Activated CD8-positive, alpha-beta T cell treated with anti-CD3 and anti-CD28 coated beads for 36 hours (primary cell): ENCODE results near the gene ATG3. TPM values are rescaled to one million over a fixed set of nuclear protein-coding genes. Genes with fewer than 3 reads are reported as not detected.

Experiments used
- ATAC-seq: fragments of 200-7000 bp; cut with Tn5 transposase; one replicate; pipeline ENCODE4 v1.10.0; 2021; ENCODE audit warnings: mild to moderate bottlenecking, moderate library complexity
- CTCF ChIA-PET: fragments of 350-600 bp; sonication (Branson Sonifier 250); formaldehyde crosslinking; loops from one replicate; lab custom pipeline; 2021; ENCODE audit warnings: antibody characterized with exemption; lab: Charles Lee
- POLR2A ChIA-PET: fragments of 350-600 bp; sonication (Branson Sonifier 250); formaldehyde crosslinking; loops from one replicate; lab custom pipeline; 2021; ENCODE audit warnings: antibody characterized with exemption; lab: Charles Lee
- DNase-seq: peaks from one replicate; pipeline ENCODE4 v3.0.0-alpha.2; 2020
- H3K27ac Mint-ChIP-seq: one replicate; pipeline ENCODE4 v1.8.0; 2021; ENCODE audit warnings: mild to moderate bottlenecking, mixed read lengths
- H3K27me3 Mint-ChIP-seq: one replicate; pipeline ENCODE4 v1.8.0; 2021; ENCODE audit warnings: mixed read lengths
- H3K36me3 Mint-ChIP-seq: one replicate; pipeline ENCODE4 v1.8.0; 2021; ENCODE audit warnings: low read depth, mixed read lengths
- H3K4me1 Mint-ChIP-seq: one replicate; pipeline ENCODE4 v1.8.0; 2021; ENCODE audit warnings: low read depth, mixed read lengths
- H3K4me3 Mint-ChIP-seq: one replicate; pipeline ENCODE4 v1.8.0; 2021; ENCODE audit warnings: mild to moderate bottlenecking, moderate library complexity, mixed read lengths
- H3K9me3 Mint-ChIP-seq: one replicate; pipeline ENCODE4 v1.8.0; 2021; ENCODE audit warnings: mixed read lengths
- intact Hi-C: fragments of 100-400 bp; cut with micrococcal nuclease; formaldehyde crosslinking; loops from one replicate; pipeline ENCODE4 v1.10.0; 2022
- total RNA-seq, 2 experiments: library from RNA; stranded (reverse); gene quantifications; one replicate each; pipeline ENCODE4 v1.2.3, GENCODE V29; 2021
- TF ChIP-seq, protein P1 (sequence below): fragments of 200-600 bp; IDR thresholded peaks from one replicate; pipeline ENCODE4 v1.8.0; 2022; ENCODE audit warnings: antibody characterized with exemption, mild to moderate bottlenecking

The ATG3 gene
- 10 to 100 TPM; 56.5 to 58.4 TPM for total RNA-seq

DNA sequence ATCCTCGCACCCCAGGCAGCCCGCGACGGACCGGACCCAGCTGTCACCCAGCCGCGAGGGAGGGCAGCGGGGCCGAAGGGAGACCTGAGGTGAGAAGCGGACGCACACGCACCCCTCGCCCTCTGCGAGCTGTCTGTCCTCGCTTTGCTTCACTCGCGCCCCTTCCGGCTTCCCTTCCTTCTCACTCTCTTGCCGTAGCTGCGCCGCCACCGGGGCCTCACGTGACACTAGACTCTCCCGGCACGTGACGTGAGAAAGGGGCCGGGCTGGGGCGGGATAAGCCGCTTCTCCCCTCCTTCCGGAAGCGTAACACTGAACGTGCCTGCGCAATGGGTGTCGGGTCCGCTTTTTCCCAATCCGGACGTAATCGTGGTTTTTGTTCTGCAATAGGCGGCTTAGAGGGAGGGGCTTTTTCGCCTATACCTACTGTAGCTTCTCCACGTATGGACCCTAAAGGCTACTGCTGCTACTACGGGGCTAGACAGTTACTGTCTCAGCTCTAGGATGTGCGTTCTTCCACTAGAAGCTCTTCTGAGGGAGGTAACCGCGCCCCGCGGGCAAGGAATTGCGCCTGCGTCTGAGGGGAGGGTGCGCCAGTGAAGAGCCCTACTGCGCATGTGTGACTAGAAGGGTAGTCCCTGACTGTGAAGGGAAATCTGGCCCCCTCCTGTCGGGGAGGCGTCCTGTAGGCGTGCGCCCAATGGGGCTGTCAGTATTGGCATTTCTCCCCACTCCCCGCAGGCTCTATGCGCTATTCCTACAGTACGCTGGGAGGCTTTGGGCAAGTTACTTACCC is at the start of gene ATG3, which contains the start of gene SLC35A5:
Gene ATG3, minus strand, starts transcription at position 229 of the 796 bp plus-strand sequence. CDS start 434 bp downstream, outside the sequence.
Gene SLC35A5, plus strand, starts transcription at position 312 of the 796 bp plus-strand sequence. CDS start 1,359 bp downstream, outside the sequence.
- TF ChIP-seq, protein P1, sequence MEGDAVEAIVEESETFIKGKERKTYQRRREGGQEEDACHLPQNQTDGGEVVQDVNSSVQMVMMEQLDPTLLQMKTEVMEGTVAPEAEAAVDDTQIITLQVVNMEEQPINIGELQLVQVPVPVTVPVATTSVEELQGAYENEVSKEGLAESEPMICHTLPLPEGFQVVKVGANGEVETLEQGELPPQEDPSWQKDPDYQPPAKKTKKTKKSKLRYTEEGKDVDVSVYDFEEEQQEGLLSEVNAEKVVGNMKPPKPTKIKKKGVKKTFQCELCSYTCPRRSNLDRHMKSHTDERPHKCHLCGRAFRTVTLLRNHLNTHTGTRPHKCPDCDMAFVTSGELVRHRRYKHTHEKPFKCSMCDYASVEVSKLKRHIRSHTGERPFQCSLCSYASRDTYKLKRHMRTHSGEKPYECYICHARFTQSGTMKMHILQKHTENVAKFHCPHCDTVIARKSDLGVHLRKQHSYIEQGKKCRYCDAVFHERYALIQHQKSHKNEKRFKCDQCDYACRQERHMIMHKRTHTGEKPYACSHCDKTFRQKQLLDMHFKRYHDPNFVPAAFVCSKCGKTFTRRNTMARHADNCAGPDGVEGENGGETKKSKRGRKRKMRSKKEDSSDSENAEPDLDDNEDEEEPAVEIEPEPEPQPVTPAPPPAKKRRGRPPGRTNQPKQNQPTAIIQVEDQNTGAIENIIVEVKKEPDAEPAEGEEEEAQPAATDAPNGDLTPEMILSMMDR: no peak
- POLR2A ChIA-PET: interaction anchor here (0.6 to 1.9 kb wide), 7 partner anchors 17 to 447 kb away, joined by 3 to 7 read pairs (median 3); partner anchors contain the start of genes CD200 and GTPBP8
- peak within 1 kb of the TSS; percentile 97 for H3K27ac Mint-ChIP-seq
- H3K27me3 Mint-ChIP-seq: no peaks in the 10 kb centered on the region
- ATAC-seq (peak; percentile 85), DNase-seq (peak; percentile 99)
- intact Hi-C loops: loop anchor here (10.0 kb wide), 1 partner anchor 413 kb away; the partner anchor contains the start of gene CD200R1
- H3K36me3 Mint-ChIP-seq: peaks cover 19% of the 10 kb centered on the region
- peak within 1 kb of the TSS; percentile 89 for H3K4me3 Mint-ChIP-seq
- CTCF ChIA-PET: interaction anchor here (1.3 kb wide), 2 partner anchors 20 to 171 kb away, joined by 3 to 6 read pairs; no protein-coding TSS in a partner anchor
- H3K9me3 Mint-ChIP-seq: no peaks in the 10 kb centered on the region
- peaks cover 45% of the 10 kb centered on the region for H3K4me1 Mint-ChIP-seq

DNA sequence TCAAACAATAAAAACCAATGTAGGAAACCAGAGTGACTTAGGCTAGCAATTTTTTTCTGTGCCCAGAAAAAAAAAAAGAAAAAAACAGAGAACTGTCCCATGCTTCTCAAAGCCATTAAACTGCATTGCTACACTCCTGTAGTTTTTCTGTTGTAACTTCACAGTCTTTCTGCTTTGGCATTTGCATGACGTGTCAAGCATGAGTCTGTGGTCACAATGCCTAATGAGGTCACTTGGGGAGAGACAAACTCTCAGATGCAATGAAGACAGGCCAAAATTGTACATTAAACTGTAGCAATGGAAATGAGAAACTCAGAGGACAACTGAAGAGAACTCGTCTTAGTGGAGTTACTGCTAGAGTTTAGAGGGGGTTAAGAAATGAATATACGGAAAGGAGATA is 48.4 kb upstream of the ATG3 start:
- ChIA-PET POLR2A (no interaction called here), CTCF (no interaction called here)
- intact Hi-C loops: no loop called here
- Mint-ChIP-seq H3K36me3 (no peaks in the 10 kb centered on the region), H3K27me3 (peaks cover 2% of the 10 kb centered on the region), H3K27ac (no peak overlapping the region), H3K4me1 (peaks cover 3% of the 10 kb centered on the region), H3K9me3 (no peaks in the 10 kb centered on the region), H3K4me3 (no peak overlapping the region)
- no peak for DNase-seq
- no peak for ATAC-seq
- TF ChIP-seq, protein P1: no peak

DNA sequence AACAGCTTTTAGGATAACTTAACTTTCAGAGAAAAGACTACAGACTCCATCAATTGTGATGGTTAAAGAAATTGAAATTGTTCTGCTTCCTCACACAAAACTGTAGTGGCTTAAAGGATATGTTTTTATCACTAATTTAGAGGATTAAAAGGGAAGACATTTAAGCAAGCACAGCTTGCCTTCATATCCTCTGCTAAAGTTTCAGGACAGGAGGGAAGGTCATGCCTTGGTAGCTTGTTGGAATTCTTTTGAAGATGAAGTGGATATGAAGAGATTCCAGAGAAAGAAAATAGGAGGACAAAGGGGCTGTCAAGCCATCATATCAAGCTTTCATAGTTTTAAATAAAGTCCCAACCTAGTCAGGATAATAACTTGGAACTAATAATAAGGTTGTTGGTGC is 46.1 kb upstream of the ATG3 start:
- ChIA-PET CTCF (interaction anchor here (0.7 to 1.1 kb wide), 4 partner anchors 9 to 127 kb away, joined by 3 to 4 read pairs (median 3); no protein-coding TSS in a partner anchor), POLR2A (no interaction called here)
- peaks cover 2% of the 10 kb centered on the region for H3K27me3 Mint-ChIP-seq
- ATAC-seq (no peak), DNase-seq (no peak)
- H3K4me1 Mint-ChIP-seq: peaks cover 8% of the 10 kb centered on the region
- no peak overlapping the region for H3K4me3 Mint-ChIP-seq
- TF ChIP-seq, protein P1: no peak
- intact Hi-C loops: no loop called here
- H3K9me3 Mint-ChIP-seq: no peaks in the 10 kb centered on the region
- no peak overlapping the region for H3K27ac Mint-ChIP-seq
- H3K36me3 Mint-ChIP-seq: no peaks in the 10 kb centered on the region

DNA sequence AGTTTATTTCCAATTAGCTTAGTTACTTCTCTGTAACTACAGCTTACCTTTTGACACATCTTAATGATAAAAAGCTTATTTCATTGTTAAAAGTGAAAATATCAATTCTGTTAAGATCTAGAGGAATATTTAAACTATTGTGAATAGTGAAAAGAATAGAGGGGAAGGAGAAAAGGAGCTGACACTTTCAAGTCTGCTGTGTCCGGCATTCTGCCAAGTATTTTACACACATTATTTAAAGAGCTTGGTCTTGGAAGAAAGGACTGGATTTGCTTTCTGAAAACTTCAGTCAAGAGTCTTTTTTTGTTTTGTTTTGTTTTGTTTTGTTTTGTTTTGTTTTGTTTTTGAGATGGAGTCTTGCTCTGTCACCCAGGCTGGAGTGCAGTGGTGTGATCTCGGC is 44.3 kb upstream of the ATG3 start:
- Mint-ChIP-seq H3K27ac (no peak overlapping the region), H3K4me3 (no peak overlapping the region), H3K27me3 (no peaks in the 10 kb centered on the region), H3K4me1 (peaks cover 18% of the 10 kb centered on the region), H3K9me3 (no peaks in the 10 kb centered on the region), H3K36me3 (no peaks in the 10 kb centered on the region)
- ATAC-seq (no peak), DNase-seq (no peak)
- POLR2A ChIA-PET: no interaction called here
- TF ChIP-seq, protein P1: no peak
- intact Hi-C loops: no loop called here
- CTCF ChIA-PET: interaction anchor here (0.7 to 1.1 kb wide), 3 partner anchors 16 to 36 kb away, joined by 3 to 4 read pairs (median 4); no protein-coding TSS in a partner anchor

DNA sequence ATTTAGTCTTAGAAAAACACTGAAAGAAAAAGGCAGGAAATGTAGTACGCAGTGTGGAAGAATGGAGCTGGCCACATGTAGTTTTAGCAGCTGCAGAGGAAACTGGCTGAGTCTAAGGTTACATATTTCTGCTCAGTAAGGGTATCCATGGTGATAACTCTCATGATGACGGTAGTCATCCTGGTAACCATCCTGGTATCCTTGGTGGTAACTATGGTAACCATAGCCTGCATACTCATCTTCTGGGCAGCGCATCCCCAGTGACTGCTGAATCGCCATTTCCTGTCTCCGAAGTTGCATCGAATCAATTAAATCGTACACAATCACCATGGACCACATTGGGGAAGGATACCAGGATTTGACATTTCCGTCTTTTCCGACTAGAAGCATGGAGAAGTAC is 43.5 kb upstream of the ATG3 start:
- POLR2A ChIA-PET: no interaction called here
- Mint-ChIP-seq H3K4me3 (no peak overlapping the region), H3K9me3 (no peaks in the 10 kb centered on the region), H3K36me3 (no peaks in the 10 kb centered on the region), H3K4me1 (peaks cover 18% of the 10 kb centered on the region), H3K27ac (no peak overlapping the region), H3K27me3 (no peaks in the 10 kb centered on the region)
- peak; percentile 17 for ATAC-seq
- TF ChIP-seq, protein P1: no peak
- intact Hi-C loops: no loop called here
- CTCF ChIA-PET: interaction anchor here (0.7 to 1.7 kb wide), 4 partner anchors 23 to 63 kb away, joined by 3 to 4 read pairs (median 3); no protein-coding TSS in a partner anchor
- no peak for DNase-seq
